HG03575 (cell line): Measurements from ENCODE around the gene AIMP1.
A peak's percentile ranks its signal among the peaks of the same experiment; 100 is the strongest.
"Not testable (repeated sequence)": the region's sequence is repeated elsewhere in the genome, so short reads cannot be mapped to it uniquely, and the experiment has no call there.

Experiments used
- ATAC-seq: cut with Tn5 transposase; IDR thresholded peaks from one replicate; pipeline ENCODE4 v1.9.1; 2021; ENCODE audit not compliant: unreplicated experiment, insufficient number of reproducible peaks, low FRiP score; ENCODE audit errors: extremely low read depth

Gene AIMP1

DNA sequence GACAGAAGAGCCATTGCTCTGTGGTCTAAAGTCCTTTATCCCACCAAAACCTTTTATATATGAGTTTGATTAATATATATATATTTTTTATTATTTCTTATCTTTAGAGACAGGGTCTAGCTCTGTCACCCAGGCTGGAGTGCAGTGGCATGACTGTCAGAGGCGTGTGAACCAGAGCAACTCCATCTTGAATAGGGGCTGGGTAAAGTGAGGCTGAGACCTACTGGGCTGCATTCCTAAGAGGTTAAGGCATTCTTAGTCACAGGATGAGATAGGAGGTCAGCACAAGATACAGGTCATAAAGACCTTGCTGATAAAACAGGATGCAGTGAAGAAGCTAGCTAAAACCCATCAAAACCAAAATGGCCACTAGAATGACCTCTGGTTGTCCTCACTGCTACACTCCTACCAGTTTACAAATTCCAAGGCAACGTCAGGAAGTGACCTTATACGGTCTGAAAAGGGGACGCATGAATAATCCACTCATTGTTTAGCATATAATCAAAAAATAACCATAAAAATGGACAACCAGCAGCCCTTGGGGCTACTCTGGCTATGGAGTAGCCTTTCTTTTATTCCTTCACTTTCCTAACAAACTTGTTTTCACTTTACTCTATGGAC is 10.8 kb upstream of the AIMP1 start:
- ATAC-seq: no peak

DNA sequence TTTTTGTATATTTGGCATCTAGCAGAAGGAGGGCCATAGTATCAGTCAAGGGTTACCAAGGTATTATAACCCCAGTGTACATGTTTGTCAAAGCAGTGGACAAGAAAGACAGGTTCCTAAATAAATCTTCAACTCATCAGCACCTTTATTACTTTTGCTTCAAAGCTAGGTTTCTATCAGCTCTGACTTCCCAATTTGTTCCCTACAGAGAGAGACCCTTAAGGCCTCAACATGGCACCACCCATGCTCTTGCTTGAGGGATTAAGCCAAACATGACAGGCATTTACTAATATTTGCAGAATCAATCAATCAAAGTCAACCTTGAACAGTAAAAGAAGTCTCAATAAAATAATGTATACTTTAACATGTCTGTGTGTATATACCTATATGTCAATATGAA is 9.8 kb upstream of the AIMP1 start:
- ATAC-seq: no peak

DNA sequence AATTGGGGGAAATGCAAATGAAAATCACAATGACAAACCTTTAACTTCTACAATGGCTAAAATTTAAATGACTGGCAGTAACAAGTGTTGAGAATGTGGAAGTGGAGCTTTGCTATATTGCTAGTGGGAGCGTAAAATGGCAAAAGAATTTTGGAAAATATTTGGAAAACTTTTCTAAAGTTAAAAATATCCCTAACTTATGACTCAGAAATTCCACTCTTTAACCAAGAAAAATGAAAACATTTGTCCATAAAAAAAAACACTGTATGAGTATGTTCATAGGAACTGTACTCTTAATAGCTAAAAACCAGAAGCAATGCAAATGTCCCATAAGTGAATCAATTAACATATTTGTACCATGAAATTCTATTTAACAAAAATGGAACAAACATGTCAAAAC is 4.0 kb upstream of the AIMP1 start:
- ATAC-seq: no peak

DNA sequence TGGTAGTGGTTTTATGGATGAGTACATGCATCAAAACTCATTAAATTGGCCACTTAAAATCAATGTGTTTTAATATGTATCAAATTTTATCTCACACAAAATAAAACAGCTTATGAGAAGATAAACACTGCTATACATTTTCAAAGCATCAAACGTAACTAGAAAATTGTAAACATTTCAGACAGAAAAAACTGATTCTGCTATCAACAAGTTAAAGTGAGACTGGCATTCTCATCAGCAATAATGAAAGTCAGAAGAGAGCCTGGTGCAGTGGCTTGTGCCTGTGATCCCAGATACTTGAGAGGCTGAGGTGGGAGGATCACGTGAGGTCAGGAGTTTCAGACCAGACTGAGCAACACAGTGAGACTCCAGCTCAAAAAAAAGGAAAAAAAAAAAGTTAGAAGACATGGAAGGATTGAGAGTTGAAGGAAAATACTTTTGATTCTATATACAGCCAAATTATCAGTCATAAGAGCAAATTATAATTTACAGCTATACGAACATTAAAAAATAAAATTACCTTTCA is 3.3 kb upstream of the AIMP1 start:
- ATAC-seq: no peak

DNA sequence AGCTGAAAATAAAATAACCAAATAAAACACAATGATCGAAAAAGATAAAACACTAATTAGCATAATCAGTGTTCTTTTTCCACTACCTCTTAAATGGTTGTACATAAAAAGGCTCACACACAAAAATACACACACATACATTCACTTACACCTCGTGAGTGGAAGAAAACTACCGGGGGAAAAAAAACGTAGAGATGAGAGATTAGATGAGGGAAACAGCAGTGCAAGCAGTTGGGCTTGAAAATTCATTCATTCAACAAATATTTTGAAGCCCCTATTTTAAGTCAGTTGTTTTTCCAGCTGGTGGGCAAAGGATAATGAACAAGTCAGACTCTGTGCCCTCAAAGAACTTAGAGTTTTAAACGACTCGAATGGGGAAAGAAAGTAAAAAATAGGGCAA is 1.4 kb upstream of the AIMP1 start:
- no peak for ATAC-seq

DNA sequence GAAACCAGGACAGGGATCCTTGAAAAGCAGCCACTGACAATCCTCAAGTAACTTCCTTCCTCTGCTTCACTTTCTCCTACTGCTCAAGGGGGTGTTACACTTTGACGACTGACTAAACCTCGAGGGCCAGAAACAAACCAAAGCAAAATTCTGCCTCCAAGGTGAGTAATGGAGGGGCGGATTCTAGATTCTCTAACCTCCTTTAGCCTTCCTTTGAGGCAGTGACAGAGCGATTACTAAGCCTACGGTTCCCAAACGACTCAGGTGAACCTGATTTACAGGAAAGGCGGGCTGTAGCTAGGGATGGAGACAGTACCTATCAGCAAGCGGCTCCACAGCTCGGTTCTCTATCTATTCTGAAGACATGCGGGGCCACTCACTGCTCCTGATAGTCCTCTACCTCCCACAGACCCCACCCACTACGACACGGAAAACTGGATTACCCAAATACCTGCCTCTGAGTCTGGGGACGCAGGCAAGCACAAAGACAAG is 828 bp upstream of the AIMP1 start:
- ATAC-seq: peak; percentile 3

DNA sequence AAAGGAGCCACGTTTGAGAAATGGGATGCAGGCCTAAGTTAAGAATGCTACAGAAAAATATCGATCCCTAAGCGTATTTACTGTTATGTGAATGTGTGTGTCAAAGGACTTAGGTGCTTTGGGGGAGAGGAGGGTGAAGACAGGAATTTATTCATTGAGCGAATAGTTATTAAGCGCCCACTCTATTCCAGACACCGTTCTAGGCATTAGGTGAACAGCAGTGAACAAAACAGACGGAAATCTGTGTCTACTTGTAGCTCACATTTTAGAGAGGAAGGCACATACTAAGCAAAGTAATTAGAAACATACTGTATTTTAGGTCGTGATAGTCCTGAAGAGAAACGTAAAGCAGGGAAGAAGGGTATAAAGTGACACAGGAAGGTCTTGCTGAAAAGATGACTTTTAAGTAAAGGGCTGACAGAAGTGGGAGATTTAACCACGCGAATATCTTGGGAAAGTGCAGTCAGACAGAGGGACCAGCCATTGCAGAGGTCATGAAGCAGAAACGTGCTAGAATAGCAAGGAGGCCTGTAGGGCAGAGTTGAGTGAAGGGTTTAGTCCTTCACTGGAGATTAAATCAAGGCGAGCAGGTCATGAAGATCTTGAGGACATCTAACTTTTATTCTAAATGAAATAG is 541 bp downstream of the AIMP1 start:
- ATAC-seq: no peak

DNA sequence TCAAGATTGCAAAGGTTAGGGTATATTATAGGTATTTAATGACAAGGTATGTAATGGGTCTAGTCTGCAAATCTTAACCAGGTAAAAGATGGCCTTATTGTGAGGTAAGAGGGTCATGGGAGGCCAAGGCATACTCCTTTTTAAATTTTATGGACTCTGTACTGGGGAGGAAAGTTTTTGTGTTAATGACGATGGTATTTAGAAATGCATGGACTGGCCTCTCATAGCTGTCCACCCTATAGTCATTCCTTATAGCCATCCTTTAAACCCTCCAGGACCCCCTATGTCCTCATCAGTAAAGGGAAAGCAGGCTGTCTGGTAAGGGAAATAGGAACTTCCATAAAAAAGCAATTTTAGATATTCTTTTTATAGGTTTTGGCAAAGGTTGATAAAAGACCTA is 1.5 kb downstream of the AIMP1 start:
- no peak for ATAC-seq

DNA sequence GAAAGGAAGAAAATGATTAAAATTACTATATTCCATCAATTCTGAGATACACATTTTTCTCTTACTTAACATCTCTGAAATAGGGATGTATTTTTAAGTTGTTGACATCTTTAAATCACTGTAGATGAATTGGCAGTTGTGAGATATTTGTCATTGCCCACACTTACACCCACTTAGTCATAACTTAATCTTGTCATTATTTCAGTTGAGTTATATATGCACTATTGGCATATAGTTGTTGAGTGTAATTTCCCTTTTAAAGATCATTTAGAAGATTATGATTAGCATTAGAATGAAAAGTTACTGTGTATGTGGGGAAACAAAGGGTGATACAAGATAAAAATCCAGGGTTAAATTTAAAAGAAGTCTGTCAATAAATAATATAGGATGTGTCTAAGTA is 2.2 kb downstream of the AIMP1 start:
- no peak for ATAC-seq

DNA sequence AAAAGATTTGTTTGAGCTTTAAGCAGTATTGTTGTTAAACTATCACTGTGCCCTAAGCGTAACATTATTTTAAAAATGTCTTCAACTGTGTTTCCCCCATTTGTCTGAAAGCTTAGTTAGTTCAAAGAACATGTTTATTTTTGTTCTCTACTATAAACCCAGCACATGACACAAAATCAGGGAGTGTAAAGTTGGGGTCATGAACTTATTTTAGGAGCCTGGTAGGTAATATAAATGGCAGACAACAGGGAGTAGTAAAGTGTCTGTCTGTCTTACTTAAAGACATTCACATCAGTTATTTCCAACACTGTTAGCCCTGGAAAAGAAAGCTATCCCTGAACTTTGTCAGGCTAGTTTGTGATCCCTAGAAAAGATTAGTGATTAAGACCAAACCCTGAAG is 3.9 kb downstream of the AIMP1 start:
- ATAC-seq: no peak

DNA sequence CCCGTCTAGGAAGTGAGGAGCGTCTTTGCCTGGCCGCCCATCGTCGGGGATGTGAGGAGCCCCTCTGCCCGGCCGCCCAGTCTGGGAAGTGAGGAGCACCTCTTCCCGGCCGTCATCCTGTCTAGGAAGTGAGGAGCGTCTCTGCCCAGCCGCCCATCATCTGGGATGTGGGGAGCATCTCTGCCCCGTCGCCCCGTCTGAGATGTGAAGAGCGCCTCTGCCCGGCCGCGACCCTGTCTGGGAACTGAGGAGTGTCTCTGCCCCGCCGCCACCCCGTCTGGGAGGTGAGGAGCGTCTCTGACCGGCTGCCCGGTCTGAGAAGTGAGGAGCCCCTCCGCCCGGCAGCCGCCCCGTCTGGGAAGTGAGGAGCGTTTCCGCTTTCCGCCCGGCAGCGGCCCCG is 4.8 kb downstream of the AIMP1 start:
- not testable (repeated sequence) for ATAC-seq

DNA sequence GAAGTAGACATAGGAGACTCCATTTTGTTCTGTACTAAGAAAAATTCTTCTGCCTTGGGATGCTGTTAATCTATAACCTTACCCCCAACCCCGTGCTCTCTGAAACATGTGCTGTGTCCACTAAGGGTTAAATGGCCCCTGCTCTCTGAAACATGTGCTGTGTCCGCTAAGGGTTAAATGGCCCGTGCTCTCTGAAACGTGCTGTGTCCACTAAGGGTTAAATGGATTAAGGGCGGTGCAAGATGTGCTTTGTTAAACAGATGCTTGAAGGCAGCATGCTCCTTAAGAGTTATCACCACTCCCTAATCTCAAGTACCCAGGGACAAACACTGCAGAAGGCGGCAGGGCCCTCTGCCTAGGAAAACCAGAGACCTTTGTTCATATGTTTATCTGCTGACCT is 5.5 kb downstream of the AIMP1 start:
- ATAC-seq: not testable (repeated sequence)

DNA sequence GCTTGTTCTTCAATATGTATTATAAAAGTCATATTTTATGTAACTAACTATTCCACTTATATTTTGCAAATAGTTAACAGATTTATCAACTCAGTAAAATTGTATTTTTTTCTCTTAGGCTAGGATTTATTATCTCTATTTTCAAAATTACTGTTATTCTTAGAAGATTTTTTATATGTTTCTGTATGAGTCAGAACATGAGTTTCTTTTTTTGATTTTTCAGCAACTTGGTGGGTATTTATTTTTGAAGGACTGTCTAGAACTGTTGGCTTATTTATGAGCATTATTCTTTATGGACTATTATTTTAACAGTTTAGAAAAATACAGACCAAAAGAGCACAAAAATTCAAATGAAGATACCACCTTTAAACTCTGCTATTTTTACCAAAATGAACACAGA is 6.8 kb downstream of the AIMP1 start:
- no peak for ATAC-seq

DNA sequence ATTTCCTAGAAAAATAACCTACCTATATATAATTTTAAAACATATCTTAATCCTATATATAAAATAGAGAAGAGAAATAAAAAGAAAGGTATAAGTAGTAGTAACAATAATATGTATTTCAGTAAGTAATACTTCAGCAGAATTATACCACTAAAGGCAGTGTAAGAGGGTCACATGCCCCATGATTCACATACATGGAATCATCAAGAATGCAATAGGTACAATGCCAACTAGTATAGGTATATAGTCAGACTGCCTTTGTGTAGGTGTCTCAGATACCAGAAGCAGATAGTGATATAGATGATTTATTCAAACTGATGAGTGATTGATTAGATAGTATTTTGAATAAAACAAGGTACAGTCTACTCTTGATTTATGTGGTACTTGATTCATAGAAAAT is 9.4 kb downstream of the AIMP1 start:
- ATAC-seq: no peak

DNA sequence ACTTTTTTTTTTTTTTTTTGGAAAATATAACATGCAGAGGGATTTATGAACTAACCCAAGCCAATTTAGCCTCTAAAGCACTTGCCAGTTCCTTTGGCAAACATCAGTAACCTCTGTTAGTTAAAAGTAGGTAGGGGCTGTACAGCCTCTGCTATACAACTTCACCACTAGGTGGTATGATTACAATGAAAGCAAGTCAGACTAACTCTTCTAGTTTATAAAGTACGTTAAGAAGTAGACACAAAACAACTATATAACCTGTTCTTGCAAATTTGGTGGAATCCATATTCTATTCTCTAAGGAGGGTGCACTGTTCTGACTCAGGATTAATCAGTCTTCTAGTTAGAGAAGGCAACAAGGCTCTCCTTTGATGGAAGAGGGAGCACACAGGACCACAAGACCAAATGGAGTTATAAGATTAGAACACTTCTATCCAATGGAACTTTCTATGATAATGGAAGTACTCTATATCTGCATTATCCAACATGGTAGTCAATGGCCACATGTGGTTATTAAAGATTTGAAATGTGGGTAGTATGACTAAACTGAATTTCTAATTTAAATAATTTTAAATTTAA is 12.8 kb downstream of the AIMP1 start:
- ATAC-seq: peak; percentile 69

DNA sequence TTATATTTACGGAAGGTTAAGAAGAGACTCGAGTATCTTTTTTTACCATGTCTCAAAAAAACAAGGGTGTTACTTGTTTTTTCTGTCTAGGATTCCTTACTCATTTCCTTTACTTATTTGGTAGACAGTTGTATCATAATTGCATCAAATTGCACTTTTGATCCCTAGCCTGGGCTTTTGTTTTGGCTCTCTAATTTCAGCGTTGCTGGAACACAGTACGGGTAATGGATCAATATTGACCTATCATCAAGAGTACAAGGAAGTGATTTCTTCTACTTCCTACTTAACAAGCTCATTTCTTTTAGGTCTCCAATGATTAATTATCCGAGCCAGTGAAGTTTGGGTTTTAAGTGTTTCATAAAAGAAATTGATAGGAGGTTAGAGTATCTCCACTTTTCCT is 16.8 kb downstream of the AIMP1 start:
- no peak for ATAC-seq

DNA sequence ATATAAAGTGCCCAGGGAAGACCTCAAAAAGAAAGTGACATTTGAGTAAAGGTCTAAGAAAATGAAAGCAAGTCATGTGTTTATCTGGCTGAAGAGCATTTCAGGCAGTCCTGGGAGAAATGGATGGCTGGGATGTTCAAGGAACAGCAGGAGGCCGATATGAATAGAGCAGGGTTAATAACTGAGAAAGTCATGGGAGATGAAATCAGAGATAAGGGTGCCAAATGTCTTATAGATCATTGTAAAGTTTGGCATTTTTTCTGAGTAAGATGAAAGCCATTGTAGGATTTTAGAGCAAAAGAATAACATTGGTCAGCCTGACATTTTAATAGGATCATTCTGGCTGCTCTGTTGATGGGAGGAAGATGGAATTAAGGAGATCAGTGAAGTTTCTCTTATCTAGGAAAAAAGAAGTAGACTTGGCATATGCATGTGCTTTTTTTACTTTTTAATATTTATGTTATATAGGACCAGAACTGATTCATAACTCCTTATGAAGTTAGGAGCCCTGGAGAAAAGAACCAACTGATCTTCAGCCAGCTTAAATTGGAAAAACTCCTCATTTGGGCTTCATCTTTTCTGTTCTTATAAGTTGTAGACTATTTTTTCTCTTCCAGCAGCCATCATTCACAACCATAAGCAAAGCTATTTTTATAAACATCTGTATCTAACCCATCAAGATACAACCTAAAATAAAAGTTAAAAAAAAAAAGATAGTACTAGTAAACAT is 18.6 kb downstream of the AIMP1 start:
- no peak for ATAC-seq

DNA sequence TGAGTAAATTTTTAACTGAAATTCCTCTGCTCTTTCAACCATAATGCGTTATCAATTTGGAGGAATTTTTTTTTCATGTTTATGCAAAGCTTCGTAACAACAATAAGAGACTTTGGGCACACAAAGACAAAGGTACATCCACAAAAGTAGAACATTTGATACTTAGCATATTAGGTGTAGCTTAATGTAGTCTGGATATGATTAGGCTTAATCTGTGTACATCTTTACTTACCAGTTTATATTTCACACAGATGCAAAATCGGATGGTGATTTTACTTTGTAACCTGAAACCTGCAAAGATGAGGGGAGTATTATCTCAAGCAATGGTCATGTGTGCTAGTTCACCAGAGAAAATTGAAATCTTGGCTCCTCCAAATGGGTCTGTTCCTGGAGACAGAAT is 20.3 kb downstream of the AIMP1 start:
- ATAC-seq: no peak

DNA sequence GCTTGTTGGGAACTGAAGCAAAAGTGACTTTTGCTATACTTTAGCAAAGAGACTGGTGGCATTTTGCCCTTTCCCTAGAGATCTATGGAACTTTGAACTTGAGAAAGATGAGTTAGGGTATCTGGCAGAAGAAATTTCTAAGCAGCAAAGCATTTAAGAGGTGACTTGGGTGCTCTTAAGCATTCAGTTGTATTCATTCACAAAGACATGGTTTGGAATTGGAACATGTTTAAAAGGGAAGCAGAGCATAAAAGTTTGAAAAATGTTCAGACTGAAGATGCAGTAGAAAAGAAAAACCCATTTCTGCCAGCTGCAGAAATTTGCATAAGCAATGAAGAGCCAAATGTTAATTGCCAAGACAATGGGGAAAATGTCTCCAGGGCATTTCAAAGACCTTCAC is 21.6 kb downstream of the AIMP1 start:
- no peak for ATAC-seq

DNA sequence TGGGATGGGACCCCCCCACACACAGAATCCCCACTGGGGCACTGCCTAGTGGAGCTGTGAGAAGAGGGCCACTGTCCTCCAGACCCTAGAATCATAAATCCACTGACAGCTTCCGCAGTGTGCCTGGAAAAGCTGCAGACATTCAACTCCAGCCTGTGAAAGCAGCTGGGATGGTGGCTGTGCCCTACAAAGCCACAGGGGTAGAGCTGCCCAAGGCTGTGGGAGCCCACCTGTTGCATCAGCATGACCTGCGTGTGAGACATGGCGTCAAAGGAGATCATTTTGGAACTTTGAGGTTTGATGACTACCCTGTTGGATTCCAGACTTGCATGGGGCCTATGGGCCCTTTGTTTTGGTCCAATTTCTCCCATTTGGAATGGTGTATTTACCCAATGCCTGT is 22.3 kb downstream of the AIMP1 start:
- no peak for ATAC-seq
